Trophoblast cell (in vitro differentiated cells and primary cell): Measurements from ENCODE around the gene WDR7.

ENCODE experiments used
- DNase-seq, 2 donors: peaks; one replicate each; pipeline ENCODE4 v3.0.0-alpha.2; 2016
- H2AFZ ChIP-seq: 2 replicates; pipeline ENCODE4 v1.6.1; 2013; ENCODE audit warnings: low read length, moderate library complexity, mild to moderate bottlenecking; ENCODE audit not compliant: insufficient read depth, poor library complexity
- H2AK5ac ChIP-seq: 2 replicates; pipeline ENCODE4 v1.6.1; 2013; ENCODE audit warnings: mild to moderate bottlenecking, low read length
- H2BK120ac ChIP-seq: 2 replicates; pipeline ENCODE4 v1.6.1; 2013; ENCODE audit warnings: low read length, mild to moderate bottlenecking, moderate library complexity; ENCODE audit not compliant: insufficient read depth, poor library complexity
- H2BK12ac ChIP-seq: 2 replicates; pipeline ENCODE4 v1.6.1; 2013; ENCODE audit warnings: mild to moderate bottlenecking, low read length, moderate library complexity
- H2BK5ac ChIP-seq: 2 replicates; pipeline ENCODE4 v1.6.1; 2013; ENCODE audit warnings: low read length, low read depth, moderate library complexity, mild to moderate bottlenecking; ENCODE audit not compliant: poor library complexity
- H3K14ac ChIP-seq: 2 replicates; pipeline ENCODE4 v1.6.1; 2013; ENCODE audit warnings: mild to moderate bottlenecking, low read length
- H3K18ac ChIP-seq: 2 replicates; pipeline ENCODE4 v1.6.1; 2013; ENCODE audit warnings: mild to moderate bottlenecking, low read length
- H3K23ac ChIP-seq: 2 replicates; pipeline ENCODE4 v1.6.1; 2013; ENCODE audit warnings: low read length
- H3K27ac ChIP-seq: 2 replicates; pipeline ENCODE4 v1.5.1; 2013; ENCODE audit warnings: low read depth, mild to moderate bottlenecking, inconsistent platforms, low read length, moderate library complexity
- H3K27me3 ChIP-seq: 2 replicates; pipeline ENCODE4 v1.6.1; 2013; ENCODE audit warnings: inconsistent platforms, mild to moderate bottlenecking, low read length, moderate library complexity; ENCODE audit not compliant: insufficient read depth
- H3K36me3 ChIP-seq, 2 experiments: 1 replicate in 1 of 2; 2 replicates in 1 of 2; pipeline ENCODE4 v1.6.1; 2013; ENCODE audit warnings: low read length in 2 of 2, mild to moderate bottlenecking in 2 of 2, moderate library complexity in 1 of 2; ENCODE audit not compliant: insufficient read depth in 2 of 2, control insufficient read depth in 1 of 2
- H3K4ac ChIP-seq: 2 replicates; pipeline ENCODE4 v1.6.1; 2013; ENCODE audit warnings: low read depth, mild to moderate bottlenecking, low read length, moderate library complexity
- H3K4me1 ChIP-seq, 2 experiments: 1 replicate in 1 of 2; 2 replicates in 1 of 2; pipeline ENCODE4 v1.6.1; 2013; ENCODE audit warnings: low read length in 2 of 2, mild to moderate bottlenecking in 2 of 2, moderate library complexity in 1 of 2; ENCODE audit not compliant: insufficient read depth in 2 of 2, control insufficient read depth in 1 of 2
- H3K4me2 ChIP-seq: 2 replicates; pipeline ENCODE4 v1.6.1; 2013; ENCODE audit warnings: inconsistent platforms, mild to moderate bottlenecking, low read length, moderate library complexity
- H3K4me3 ChIP-seq: 2 replicates; pipeline ENCODE4 v1.5.1; 2013; ENCODE audit warnings: mild to moderate bottlenecking, low read depth, low read length, inconsistent platforms
- H3K79me1 ChIP-seq: one replicate; pipeline ENCODE4 v1.6.1; 2013; ENCODE audit warnings: low read length
- H3K79me2 ChIP-seq: 2 replicates; pipeline ENCODE4 v1.6.1; 2013; ENCODE audit warnings: low read length, mild to moderate bottlenecking; ENCODE audit not compliant: control insufficient read depth, insufficient read depth, poor library complexity
- H3K9ac ChIP-seq: 2 replicates; pipeline ENCODE4 v1.6.1; 2013; ENCODE audit warnings: mild to moderate bottlenecking, low read length
- H3K9me3 ChIP-seq: 2 replicates; pipeline ENCODE4 v1.6.1; 2013; ENCODE audit warnings: low read depth, mild to moderate bottlenecking, control low read depth, inconsistent platforms, low read length; ENCODE audit not compliant: insufficient read depth
- H4K12ac ChIP-seq: 2 replicates; pipeline ENCODE4 v1.6.1; 2013; ENCODE audit warnings: low read depth, mild to moderate bottlenecking, low read length, moderate library complexity
- H4K8ac ChIP-seq: 2 replicates; pipeline ENCODE4 v1.6.1; 2013; ENCODE audit warnings: low read depth, mild to moderate bottlenecking, low read length, moderate library complexity
- H4K91ac ChIP-seq: one replicate; pipeline ENCODE4 v1.6.1; 2013; ENCODE audit warnings: low read depth, mild to moderate bottlenecking, low read length, moderate library complexity
- WGBS: extraction: QIAGEN DNeasy Blood & Tissue Kit; methylation state at CpG from one replicate; pipeline ENCODE4 v1.1.7; 2013; ENCODE audit warnings: missing lambda C conversion rate; ENCODE audit not compliant: insufficient read length, insufficient coverage; ENCODE audit errors: extremely low coverage; 5-methylcytosine and 5-hydroxymethylcytosine counted together

WDR7 gene

GRCh38 chr18:57078614-57079013, 427.5 kb downstream of the WDR7 start:
- no peaks in the 10 kb centered on the region for H3K4me1 ChIP-seq
- H3K9ac ChIP-seq, result no peak overlapping the region
- H3K4me2 ChIP-seq, result no peak overlapping the region
- no peaks in the 10 kb centered on the region for H3K27me3 ChIP-seq
- no peak for DNase-seq
- no peak overlapping the region for H3K23ac ChIP-seq
- no CpG with 5 or more reads among the region's 9 CpGs for WGBS
- no peak overlapping the region for H3K18ac ChIP-seq
- H2BK120ac ChIP-seq, result no peak overlapping the region
- no peak overlapping the region for H3K4me3 ChIP-seq
- no peak overlapping the region for H2BK5ac ChIP-seq
- H2BK12ac ChIP-seq, result no peak overlapping the region
- no peak overlapping the region for H3K4ac ChIP-seq
- no peak overlapping the region for H4K8ac ChIP-seq
- no peak overlapping the region for H4K12ac ChIP-seq
- no peak overlapping the region for H4K91ac ChIP-seq
- H2AFZ ChIP-seq, result no peak overlapping the region
- H3K9me3 ChIP-seq, result peaks cover 2% of the 10 kb centered on the region
- H3K36me3 ChIP-seq, result no peaks in the 10 kb centered on the region
- H3K27ac ChIP-seq, result no peak overlapping the region
- no peaks in the 10 kb centered on the region for H3K79me1 ChIP-seq
- no peak overlapping the region for H2AK5ac ChIP-seq
- H3K14ac ChIP-seq, result no peak overlapping the region
- no peaks in the 10 kb centered on the region for H3K79me2 ChIP-seq

- no peak for DNase-seq
- Histone ChIP-seq H3K23ac (no peak overlapping the region), H3K18ac (no peak overlapping the region), H3K4me3 (no peak overlapping the region), H3K4me1 (no peaks in the 10 kb centered on the region), H3K27ac (no peak overlapping the region), H4K12ac (no peak overlapping the region), H4K8ac (no peak overlapping the region), H2BK120ac (no peak overlapping the region), H3K79me1 (no peaks in the 10 kb centered on the region), H2BK5ac (no peak overlapping the region), H3K9ac (no peak overlapping the region), H3K36me3 (no peaks in the 10 kb centered on the region), H4K91ac (no peak overlapping the region), H3K14ac (no peak overlapping the region), H3K27me3 (no peaks in the 10 kb centered on the region), H2AK5ac (no peak overlapping the region), H3K79me2 (no peaks in the 10 kb centered on the region), H3K9me3 (peaks cover 2% of the 10 kb centered on the region), H2AFZ (no peak overlapping the region), H3K4ac (no peak overlapping the region), H2BK12ac (no peak overlapping the region), H3K4me2 (no peak overlapping the region)
- WGBS, result no CpG with 5 or more reads among the region's 3 CpGs
Observed at GRCh38 chr18:57080479-57080878, 429.3 kb downstream of the WDR7 start.

- Histone ChIP-seq H3K36me3 (no peaks in the 10 kb centered on the region), H2BK12ac (no peak overlapping the region), H3K79me2 (no peaks in the 10 kb centered on the region), H3K4me3 (no peak overlapping the region), H4K8ac (no peak overlapping the region), H2AK5ac (no peak overlapping the region), H3K9me3 (peaks cover 2% of the 10 kb centered on the region), H4K12ac (no peak overlapping the region), H3K27ac (no peak overlapping the region), H3K27me3 (no peaks in the 10 kb centered on the region), H3K18ac (no peak overlapping the region), H3K4ac (no peak overlapping the region), H3K4me1 (no peaks in the 10 kb centered on the region), H2BK5ac (no peak overlapping the region), H3K4me2 (no peak overlapping the region), H3K14ac (no peak overlapping the region), H3K79me1 (no peaks in the 10 kb centered on the region), H2AFZ (no peak overlapping the region), H3K23ac (no peak overlapping the region), H2BK120ac (no peak overlapping the region), H4K91ac (no peak overlapping the region), H3K9ac (no peak overlapping the region)
- no CpG with 5 or more reads among the region's 10 CpGs for WGBS
- no peak for DNase-seq
Observed at GRCh38 chr18:57081899-57082298, 430.7 kb downstream of the WDR7 start.

- Histone ChIP-seq H3K14ac (no peak overlapping the region), H2AFZ (no peak overlapping the region), H4K12ac (no peak overlapping the region), H4K8ac (no peak overlapping the region), H3K4ac (no peak overlapping the region), H3K9ac (no peak overlapping the region), H3K18ac (no peak overlapping the region), H3K36me3 (no peaks in the 10 kb centered on the region), H3K4me2 (no peak overlapping the region), H3K4me1 (no peaks in the 10 kb centered on the region), H3K4me3 (no peak overlapping the region), H2BK120ac (no peak overlapping the region), H3K79me1 (no peaks in the 10 kb centered on the region), H2AK5ac (no peak overlapping the region), H3K79me2 (no peaks in the 10 kb centered on the region), H3K9me3 (peaks cover 2% of the 10 kb centered on the region), H2BK12ac (no peak overlapping the region), H3K27me3 (no peaks in the 10 kb centered on the region), H3K27ac (no peak overlapping the region), H2BK5ac (no peak overlapping the region), H3K23ac (no peak overlapping the region), H4K91ac (no peak overlapping the region)
- no CpG with 5 or more reads among the region's 2 CpGs for WGBS
- DNase-seq, result no peak
Observed at GRCh38 chr18:57083485-57083884, 432.3 kb downstream of the WDR7 start.
